SKM-1 treated with dmso at 0.1 percent for 144 hours (cell line): ENCODE results near the gene HYAL1.
A peak's percentile ranks its signal among the peaks of the same experiment; 100 is the strongest.

ENCODE experiments used
- DNase-seq: peaks from one replicate; lab custom pipeline; 2025; ENCODE audit not compliant: unreplicated experiment; lab: John Stamatoyannopoulos, UW

Gene HYAL1

DNA sequence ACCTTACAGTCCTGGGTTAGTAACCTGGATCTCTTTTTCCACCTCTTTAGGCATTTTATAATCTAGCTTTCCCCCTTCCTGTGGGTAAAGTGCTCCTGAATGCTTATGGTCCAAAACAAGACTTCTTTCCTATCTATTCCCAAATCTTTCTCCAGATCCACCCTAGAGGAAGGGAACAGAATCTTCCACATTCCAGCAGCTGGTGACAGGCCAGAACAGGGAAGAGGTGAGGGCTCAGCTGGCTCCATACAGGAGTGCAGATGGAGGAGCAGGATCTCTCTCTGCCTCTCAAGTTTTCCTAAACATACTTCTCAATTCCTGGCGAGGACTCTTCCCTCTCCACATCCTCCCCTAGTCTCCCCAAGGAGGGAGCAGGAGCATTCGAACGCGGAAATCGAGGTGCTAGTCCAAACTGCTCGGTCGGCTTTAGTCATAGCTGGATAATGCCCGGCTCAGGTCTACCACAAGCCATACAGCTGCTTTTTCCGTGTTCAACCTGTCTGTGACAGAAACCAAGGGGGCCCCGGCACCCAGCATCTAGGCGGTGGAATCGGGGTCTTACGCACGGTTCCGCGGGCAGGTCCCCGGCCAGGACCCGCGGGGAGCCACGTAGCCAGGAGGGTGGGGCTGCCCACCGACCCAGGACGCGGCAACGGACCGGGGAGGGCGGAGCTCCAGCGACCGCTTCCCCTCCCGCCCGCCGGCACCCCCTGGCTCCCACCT is 33.2 kb upstream of the HYAL1 start:
- no peak for DNase-seq

DNA sequence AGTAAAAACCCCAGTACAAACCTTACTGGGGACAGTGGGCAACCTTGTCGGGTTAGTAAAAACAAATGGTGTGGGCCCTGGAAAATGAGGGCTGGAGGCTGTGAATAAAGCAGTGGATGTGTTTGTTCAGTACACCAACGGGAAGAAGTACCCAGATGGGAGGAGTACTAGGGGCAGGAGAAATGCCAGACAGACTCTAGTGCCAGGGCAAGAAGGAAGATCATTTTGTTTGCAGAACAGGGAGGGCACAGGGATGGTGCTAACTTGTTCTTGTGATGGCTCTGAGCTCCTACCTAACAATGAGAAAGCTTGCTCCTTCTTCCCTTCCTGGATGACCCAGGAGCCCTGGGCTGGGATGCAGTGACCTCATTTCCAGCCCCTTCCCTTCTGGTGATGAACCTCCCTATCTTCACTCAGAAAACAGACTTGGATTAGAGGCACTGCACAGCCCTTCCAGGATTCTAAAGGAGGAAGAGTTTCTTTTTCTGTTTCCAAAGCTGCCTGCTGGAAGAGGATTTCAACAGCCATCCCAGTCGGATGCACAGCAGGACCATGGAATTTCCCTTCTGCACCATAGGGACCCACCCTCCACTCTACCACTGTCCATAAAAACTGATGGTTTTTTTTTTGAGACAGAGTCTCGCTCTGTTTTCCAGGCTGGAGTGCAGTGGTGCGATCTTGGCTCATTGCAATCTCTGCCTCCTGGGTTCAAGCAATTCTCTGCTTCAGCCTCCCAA is 31.1 kb upstream of the HYAL1 start:
- DNase-seq, result no peak

DNA sequence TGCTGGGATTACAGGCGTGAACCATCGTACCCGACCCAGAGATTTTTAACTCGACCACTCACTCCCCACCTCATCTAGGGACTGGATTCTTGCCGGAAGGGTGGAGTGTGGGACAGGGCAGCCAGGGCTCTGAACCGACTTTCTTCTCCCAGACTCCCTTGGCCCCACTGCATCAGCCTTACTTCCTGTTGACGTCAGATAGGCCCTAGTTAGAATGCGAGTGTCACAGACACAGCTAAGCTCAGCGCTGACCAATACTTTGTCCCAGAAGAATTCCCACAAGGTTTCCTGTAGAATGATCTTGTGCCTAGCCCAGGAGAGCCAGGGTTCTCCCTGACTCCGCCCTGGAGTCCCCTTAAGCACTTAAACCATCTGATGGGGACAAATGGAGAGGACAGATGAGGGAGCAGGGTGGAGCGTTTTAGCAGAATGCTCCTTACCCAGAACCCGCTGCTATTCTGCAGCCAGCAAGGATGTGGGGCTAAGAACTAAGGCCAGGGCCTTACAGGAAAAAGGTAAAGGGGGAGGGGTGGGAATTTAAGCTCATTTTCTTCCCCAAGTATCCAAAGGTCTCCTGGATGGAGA is 30.5 kb upstream of the HYAL1 start:
- no peak for DNase-seq

DNA sequence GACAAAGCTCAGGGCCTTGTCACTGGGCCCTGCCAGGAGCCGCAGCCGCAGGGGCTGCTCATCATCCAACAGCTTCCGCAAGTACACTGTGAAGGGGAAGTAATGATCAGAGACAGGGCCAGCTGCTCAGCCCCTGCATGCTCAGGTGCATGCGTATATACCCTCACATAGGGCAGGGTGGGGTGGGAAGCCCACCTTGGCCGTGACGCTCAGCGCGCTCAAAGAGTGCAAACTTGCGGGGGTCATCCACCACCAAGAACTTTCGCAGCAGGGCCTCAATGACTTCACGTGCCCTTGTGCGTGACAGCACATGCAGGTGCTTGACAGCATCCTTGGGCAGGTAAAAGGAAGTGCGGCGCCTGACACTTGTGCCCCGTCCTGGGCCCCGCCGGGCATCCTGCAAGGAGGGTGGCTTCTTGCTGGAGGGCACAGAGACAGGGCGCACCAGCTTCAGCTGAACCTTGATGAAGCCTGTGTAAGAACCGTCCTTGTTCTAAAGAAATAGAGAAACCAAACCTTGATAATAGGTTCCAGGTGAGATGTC is 28.1 kb upstream of the HYAL1 start:
- no peak for DNase-seq

DNA sequence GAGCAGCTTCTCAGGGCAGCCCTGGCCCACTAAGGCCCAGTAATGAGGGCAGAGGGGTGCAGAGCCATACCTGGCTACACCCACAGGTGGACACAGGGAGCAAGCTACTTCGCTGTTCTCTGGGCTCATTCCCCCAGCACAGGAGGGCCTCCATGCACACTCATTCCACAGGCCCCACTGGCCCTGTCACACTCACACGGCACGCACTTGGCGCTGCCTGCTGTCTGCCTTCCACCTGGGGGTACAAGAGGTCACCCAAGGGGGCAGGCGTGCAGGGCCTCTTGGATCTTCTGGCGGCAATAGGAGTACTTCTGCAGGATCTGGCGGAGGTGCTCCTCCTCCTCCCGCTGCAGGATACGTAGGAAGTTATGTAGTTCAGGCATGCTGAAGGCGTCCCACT is 27.0 kb upstream of the HYAL1 start:
- DNase-seq, result no peak

DNA sequence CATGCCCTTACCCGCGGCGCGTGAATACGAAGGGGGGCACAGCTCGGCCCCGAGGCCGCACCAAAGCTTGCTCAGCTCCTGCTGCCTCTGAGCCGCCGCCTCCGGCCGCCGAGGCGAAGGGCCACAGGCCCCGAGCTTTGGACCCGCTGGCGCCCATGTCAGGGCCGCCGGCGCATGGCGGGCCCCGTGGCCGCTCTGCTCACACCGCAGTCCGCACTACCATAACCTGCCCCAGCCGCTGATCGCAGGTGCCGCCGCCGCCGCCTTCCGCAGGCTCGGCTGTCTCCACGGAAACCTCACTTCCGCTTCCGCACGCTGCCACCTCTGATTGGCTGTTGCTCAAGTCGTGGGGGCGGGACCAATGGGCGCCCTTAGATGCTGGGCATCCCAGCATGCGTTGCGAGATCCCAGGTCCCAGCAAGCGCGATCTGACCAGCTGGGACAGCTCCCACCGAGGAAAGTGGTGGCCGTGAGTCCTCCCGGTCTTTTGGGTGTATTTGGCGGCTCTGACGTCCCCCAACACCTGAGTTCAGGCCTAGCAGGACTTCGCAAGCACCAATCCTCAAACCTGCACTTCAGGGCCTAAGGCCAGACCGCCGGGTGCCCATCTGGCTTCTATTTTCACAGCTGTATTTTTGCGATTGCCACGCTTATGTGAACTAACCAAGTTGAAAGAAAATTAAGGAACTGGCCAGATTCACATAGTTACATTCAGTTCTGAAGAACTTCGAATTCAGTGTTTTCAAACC is 24.7 kb upstream of the HYAL1 start, which contains the start of gene TUSC2:
Gene TUSC2, minus strand, starts transcription at position 281 of the 749 bp plus-strand sequence. Its CDS starts 124 bp downstream, at position 157.
- peak; percentile 96 for DNase-seq

DNA sequence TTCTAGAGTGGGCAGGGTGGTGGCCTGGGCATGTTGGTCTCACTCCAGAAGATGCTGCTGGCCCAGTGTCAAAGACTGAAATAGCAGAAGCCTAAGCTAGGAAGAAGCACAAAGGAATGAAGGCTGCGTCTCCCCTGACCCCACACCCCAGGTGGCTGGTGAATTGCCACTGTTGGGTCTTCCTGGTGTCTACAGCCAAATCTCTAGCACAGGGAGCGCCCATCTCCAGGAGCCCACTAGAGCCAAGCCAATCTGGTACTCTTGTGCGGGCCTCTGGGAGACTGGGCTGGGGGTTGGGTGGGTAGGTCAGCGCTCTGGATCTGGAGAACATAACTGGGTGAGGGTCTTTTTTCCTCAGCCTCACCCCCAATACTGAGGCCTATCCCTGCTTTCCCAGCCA is 23.8 kb upstream of the HYAL1 start:
- DNase-seq, result no peak

DNA sequence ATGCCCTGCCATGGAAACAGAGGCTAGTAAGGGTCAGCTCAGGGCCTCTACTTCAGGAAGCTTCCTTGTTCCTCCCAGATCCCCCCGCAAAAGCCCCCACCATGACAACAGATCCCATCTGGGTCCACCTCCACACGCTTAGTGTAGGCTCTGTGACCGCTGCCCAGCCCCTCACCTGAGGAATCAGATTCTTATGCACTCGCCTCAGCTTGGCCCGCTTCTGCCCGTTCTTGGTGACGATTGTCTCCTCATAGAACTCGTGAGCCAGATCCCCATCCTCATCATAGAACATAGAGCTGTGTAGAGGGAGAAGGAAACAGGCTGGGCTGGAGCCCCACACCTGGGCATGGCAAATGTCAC is 22.8 kb upstream of the HYAL1 start:
- DNase-seq, result no peak

DNA sequence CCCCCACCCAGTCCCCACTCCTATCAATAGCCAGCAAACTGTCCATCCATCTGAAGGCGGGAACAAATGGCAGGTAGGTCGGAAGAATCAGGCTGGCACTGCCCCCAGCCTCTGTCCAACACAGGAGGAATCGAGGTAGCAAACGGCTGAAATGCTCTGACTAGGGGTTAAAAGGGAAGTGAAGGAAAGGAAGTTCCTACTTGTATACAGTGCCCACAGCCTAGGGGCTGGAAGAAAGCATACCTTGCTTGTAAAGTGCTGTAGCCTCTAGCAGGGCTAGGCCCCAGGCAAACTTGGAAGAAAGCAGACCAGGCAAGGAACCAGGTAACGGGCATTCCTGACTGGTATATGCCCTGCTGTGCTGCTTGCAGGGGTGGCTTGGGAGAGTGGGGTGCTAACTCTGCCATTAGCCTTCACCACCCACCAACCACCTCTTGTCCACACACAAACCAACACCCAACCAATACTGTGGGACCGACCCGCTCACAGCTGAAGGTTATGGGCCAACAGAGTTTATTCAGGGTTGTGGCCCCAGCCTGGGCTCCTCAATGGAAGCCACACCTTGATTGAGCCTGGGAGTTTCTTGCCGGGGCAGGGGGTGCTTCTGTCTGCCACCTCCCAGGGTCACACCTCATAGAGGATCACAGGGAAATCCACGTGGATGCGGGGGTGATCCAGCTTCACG is 22.3 kb upstream of the HYAL1 start:
- DNase-seq, result no peak

DNA sequence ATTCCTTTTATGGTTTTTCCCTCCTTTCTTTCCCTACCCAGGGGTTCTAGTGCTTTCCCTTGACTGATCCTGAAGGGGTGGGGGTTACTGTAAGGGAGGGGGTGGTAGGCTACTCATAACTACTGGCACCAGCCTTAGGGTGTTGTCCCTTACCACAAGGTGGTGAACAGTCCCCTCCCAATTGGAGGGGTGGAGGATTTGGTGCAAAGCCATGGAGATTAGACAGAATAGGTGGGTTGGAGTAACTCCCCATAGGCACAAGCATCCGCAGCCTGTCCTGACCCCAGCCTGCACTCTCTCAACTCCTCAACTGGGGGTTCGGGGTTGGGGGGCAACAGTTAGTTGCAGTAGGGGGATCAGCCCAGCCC is 21.7 kb upstream of the HYAL1 start:
- no peak for DNase-seq

DNA sequence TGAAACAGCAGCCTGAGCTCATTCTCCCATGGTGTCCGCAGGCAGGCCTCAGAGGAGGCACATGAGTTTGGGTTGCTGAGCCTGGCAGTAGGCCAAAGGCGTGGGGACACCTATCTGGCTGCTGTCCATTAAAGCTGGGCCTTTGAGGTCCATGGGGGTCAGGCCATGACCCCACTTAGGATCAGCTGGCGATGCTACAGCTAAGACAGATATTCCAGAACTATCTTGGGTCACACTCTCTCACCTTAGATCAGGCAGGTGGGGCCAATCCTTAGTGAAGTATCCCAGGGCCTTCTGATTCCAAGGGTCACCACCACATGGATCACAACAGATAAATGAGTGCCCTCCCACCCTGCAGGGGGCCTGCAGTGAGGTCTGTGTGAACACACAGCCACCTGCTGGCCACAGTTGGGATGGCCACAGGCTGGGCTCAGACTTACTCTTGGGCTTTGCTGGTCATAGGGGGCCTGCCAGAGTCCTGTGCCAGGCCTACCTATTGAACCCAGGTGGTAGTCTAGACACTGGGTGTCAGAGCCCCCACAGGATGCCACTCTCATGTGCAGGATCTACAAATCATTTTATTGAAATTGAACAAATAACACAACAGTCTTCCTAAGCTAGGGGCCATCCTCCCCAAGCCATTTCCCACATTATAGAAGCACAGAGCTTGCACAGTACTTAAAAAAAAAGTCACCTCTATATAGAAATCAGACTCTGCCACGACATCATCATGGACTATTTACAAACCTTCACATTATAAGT is 21.2 kb upstream of the HYAL1 start:
- no peak for DNase-seq

DNA sequence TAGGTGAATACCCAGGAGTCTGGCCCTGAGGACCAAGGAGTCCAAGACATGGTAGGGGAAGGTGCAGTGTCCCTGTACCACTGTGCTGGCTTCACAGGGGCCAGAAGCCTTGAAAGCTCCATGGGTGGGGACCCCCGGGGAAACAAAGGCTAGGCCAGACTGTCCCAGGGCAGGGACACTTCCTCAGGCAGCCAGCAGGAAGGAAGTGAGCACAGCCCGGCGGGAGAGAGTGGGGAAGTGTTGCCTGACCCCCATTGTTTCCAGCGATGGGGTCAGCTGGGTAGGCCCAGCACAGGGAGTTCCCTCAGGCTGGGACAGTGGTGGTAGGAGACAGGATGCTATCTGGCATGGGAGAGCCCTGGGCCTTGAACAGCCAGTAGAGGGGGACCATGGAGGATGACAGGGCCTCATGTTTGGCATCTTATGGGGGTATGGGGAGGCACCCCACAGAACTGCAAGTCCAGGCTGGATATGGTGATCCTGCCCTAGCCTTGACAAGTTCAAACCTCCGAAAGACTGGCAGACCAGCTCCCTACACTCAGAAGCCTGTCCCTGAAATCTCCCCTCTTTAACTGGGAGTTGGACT is 20.3 kb upstream of the HYAL1 start:
- DNase-seq, result no peak

DNA sequence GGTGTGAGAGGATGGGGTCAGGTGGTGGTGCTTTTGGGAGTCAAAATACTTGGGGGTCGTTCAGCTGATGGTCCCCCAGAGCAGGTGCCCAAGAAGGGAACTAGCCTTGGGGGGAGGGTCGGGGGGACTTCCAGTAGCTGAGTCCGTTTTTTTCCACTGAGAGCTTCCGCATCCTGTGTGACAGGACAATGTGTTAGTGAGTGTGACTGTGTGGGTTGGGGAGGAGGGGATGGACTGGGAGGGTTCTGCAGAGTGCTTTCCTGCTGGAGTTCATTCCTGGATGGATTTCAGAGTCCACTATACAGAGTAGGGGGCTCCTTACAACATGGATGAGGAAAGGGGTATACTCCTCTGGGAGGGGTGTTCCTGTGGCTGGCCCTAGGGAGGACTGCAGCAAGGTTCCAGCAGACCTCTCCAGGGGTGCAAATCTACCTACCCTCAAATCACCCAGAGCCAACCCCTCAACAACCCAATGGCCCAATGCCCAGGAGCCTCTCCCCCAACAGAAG is 19.8 kb upstream of the HYAL1 start:
- no peak for DNase-seq

DNA sequence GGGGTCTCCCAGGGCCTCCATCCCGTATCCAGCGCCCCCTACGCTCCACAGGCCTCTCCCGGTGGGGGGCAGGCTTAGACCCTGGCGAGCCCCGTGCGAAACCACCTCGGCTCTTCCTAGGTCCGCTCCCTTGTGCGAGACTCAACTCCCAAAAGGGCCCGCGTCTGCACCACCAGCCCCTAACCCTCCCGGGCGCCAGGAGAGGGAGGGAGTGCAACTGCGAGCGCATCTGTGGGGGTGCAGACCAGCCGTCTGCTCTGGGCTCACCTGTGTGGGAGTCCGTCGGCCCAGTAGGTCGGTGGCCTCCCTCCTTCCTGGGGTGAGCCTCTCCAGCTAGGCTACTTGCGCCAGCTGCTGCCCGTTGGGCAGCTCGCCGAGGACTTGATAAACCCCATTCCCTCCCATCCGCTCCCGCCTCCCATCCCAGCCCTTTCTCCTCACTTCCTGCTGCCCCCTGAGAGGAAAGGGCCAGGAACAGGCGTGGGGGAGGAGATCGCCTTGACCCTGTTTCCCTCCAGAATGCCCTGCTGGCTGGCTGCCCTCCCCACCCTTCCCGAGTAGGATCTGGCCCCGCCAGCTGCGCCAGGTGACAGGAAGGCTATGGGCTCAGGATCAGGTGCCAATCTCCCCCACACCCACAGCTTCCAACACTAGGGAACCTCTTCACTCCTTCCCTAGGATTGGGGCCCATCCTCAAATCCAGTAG is 19.2 kb upstream of the HYAL1 start, which contains the start of gene HYAL2:
Gene HYAL2, minus strand, starts transcription at position 360 of the 706 bp plus-strand sequence. CDS start 2,256 bp downstream, outside the sequence.
- DNase-seq, result no peak

DNA sequence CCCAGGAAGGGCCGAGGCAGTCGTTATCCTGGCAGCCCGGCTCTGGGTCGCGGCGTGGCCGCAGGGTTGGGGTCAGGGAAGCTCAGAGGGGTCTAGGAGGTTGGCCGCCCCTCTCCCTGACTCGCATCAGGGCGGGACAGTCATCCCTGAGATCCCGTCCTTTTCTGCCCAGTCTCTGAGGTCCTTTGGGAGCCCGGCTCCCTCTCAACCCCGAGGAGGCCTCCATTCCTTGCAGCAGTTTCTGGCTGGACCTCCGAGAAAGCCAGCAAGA is 18.7 kb upstream of the HYAL1 start:
- DNase-seq, result no peak

DNA sequence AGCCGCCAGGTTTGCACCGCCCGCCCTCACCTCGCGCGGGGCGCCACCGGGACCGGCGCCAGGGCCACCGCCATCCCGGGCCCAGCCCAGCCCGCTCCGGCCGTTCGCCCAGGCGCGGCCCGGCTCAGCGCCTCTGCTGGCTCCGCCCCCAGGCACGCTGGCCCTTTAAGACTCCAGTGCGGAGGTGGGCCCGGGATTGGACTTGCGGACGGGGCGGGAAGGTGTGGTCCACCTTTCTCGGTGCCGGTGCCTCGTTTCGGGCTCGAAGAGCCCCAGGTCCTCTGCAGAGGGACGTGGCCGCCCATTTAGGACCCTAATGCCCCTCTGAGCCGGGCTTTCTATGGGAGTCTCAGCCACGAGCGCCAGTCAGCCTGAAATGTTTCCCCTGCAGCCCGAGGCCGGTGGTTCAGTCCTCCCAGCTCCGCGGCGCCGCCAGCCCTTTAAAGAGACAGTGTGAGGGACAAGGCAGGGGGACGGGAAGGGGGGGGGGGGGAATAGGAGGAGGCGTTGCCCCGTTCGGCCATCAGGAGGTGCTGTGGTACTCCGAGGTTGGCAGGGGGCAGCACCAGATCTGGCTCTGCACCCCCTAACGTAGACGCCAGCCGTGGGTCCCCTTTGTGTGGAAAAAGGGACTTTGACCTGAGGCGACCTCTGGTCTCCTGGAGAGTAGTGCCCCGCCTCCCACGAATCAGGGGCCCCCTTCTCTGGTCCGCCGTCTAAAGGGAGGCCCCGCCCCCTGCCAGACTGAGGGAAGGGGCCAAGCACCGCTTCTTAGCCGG is 18.2 kb upstream of the HYAL1 start:
- peak; percentile 90 for DNase-seq

DNA sequence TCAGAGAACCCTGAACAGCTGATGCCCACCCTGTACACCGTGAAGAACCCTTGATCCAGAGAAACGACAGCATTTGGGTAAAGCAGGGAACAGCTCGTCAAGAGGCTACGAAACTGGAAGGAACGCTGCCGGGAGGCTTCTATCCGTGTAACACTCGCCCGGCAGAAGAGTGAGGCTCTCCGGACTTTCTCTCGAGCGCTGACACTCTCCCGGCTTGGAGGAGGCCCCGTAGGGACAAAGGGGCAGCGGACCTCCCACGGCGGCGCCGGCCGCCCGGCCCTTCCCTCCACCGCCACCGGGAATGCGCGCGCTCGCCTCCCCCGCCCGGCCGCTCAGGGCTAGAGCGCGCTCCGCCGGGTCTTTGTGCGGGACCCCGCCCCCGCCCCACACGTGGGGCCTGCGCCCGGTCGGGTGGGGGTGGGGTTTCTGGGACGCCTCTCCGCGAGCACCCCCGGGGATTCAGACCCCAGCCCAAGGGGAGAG is 17.5 kb upstream of the HYAL1 start:
- DNase-seq, result peak; percentile 44
